Gastroesophageal sphincter (tissue), 4 donors: ENCODE measurements around the gene MPZL3. TPM values are rescaled to one million over a fixed set of nuclear protein-coding genes. Genes with fewer than 3 reads are reported as not detected.

Source experiments
- ATAC-seq: fragments of 150-250 bp; one replicate; pipeline ENCODE4 v1.9.1; 2016; ENCODE audit warnings: mild to moderate bottlenecking, moderate library complexity
- H3K27ac ChIP-seq, 4 donors: fragments of 200-600 bp; sonication (generic) in 3 of 4; 1 replicate in 3 of 4; 2 replicates in 1 of 4; pipeline ENCODE4 v1.5.1; 2016 to 2019
- H3K27me3 ChIP-seq: fragments of 200-600 bp; sonication (generic); one replicate; pipeline ENCODE4 v1.5.1; 2019
- H3K36me3 ChIP-seq, 2 donors: fragments of 200-600 bp; sonication (generic); one replicate each; pipeline ENCODE4 v1.5.1; 2019; ENCODE audit warnings: control low read depth in 1 of 2
- H3K4me1 ChIP-seq, 3 donors: fragments of 200-600 bp; sonication (generic); 1 replicate in 2 of 3; 2 replicates in 1 of 3; pipeline ENCODE4 v1.5.1; 2016 to 2019; ENCODE audit warnings: control low read depth in 2 of 3
- H3K4me3 ChIP-seq, 2 donors: fragments of 200-600 bp; sonication (generic); one replicate each; pipeline ENCODE4 v1.5.1; 2019; ENCODE audit warnings: mild to moderate bottlenecking in 1 of 2, moderate library complexity in 1 of 2
- H3K9me3 ChIP-seq, 3 donors: fragments of 200-600 bp; sonication (generic); one replicate each; pipeline ENCODE4 v1.5.1; 2017 to 2019; ENCODE audit warnings: control low read depth in 2 of 3
- EP300 ChIP-seq: sonication (generic); formaldehyde crosslinking; IDR thresholded peaks from one replicate; pipeline ENCODE4 v1.6.1; 2017; ENCODE audit warnings: antibody characterized with exemption, mild to moderate bottlenecking
- POLR2A ChIP-seq, 2 donors: fragments of 450-650 bp; IDR thresholded peaks; one replicate each; pipeline ENCODE4 v1.6.1; 2017; ENCODE audit warnings: antibody characterized with exemption in 2 of 2, mild to moderate bottlenecking in 2 of 2, moderate library complexity in 1 of 2
- POLR2AphosphoS5 ChIP-seq: sonication (generic); formaldehyde crosslinking; IDR thresholded peaks from one replicate; pipeline ENCODE4 v1.6.1; 2017; ENCODE audit warnings: antibody characterized with exemption
- WGBS, 2 donors: methylation state at CpG; one replicate each; pipeline ENCODE4 v1.1.5; 2018; ENCODE audit warnings: low coverage in 1 of 2; 5-methylcytosine and 5-hydroxymethylcytosine counted together
- total RNA-seq, 4 donors: library from RNA; depleted of rRNA; stranded (reverse); fragments of >200 nt; gene quantifications; one replicate each; pipeline ENCODE4 v1.1.0, GENCODE V29; 2016
- TF ChIP-seq, protein P1 (sequence below), 4 experiments: fragments of 200-600 bp in 2 of 4; fragments of 450-650 bp in 2 of 4; sonication (generic) in 1 of 4; IDR thresholded peaks; one replicate each; pipeline ENCODE4 v1.5.1; 2017 to 2019; ENCODE audit warnings: antibody characterized with exemption in 4 of 4, mild to moderate bottlenecking in 2 of 4, moderate library complexity in 2 of 4

Gene MPZL3
- total RNA-seq, 4 donors from 2014 or later: 0.54 to 3.8 (median 0.65) TPM

DNA sequence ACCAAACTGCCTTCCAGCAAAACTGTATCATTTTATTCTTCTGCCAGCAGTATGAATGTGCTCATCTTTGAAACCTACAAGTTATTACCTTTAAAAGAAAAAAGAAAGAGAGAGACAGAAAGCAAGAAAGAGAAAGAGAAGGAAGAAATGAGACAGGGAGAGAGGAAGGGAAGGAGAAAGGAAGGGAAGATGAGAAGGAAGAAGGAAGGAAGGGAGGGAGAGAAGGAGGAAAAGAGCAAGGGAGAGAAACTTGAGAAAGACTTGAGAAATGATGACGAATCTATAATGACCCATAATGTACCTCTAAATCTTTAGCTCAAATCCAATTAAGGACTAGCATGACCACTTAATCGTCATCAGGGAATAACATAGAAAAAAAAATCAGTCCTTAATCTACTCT is 16.0 kb downstream of the MPZL3 start:
- ATAC-seq: no peak
- H3K27me3 ChIP-seq: no peaks in the 10 kb centered on the region
- peaks cover 0 to 7% of the 10 kb centered on the region in 2 donors for H3K36me3 ChIP-seq
- 67% methylated on average over 1 to 2 of the region's 2 CpGs for WGBS, 2 donors
- H3K9me3 ChIP-seq: no peaks in the 10 kb centered on the region
- H3K27ac ChIP-seq: no peak overlapping the region
- no peak overlapping the region for H3K4me3 ChIP-seq
- TF ChIP-seq POLR2A (IDR thresholded peaks at IDR 0.05): no peak
- TF ChIP-seq, protein P1, sequence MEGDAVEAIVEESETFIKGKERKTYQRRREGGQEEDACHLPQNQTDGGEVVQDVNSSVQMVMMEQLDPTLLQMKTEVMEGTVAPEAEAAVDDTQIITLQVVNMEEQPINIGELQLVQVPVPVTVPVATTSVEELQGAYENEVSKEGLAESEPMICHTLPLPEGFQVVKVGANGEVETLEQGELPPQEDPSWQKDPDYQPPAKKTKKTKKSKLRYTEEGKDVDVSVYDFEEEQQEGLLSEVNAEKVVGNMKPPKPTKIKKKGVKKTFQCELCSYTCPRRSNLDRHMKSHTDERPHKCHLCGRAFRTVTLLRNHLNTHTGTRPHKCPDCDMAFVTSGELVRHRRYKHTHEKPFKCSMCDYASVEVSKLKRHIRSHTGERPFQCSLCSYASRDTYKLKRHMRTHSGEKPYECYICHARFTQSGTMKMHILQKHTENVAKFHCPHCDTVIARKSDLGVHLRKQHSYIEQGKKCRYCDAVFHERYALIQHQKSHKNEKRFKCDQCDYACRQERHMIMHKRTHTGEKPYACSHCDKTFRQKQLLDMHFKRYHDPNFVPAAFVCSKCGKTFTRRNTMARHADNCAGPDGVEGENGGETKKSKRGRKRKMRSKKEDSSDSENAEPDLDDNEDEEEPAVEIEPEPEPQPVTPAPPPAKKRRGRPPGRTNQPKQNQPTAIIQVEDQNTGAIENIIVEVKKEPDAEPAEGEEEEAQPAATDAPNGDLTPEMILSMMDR (IDR thresholded peaks at IDR 0.05): no peak
- TF ChIP-seq EP300: no peak
- TF ChIP-seq POLR2AphosphoS5: no peak
- peaks cover 0 to 4% (median 0%) of the 10 kb centered on the region in 3 donors for H3K4me1 ChIP-seq

DNA sequence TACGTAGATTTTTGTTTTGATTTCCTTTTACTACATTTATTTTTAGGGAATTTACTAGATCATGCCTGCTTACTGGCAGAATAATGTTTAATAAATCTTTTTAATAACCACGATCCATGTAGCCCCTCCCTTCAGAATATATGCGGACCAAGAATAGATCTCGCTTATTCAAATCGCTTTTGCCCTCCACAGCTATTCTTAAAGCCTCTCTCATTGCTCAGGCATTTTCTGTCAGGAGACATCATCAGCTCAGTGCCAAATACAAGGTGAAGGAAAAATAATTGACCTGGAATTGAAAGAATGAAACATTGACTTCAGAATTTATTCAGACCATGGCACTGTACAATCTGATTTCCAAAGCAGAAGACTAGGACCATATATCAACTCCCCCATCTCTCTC is 17.3 kb downstream of the MPZL3 start:
- Histone ChIP-seq H3K9me3 (no peaks in the 10 kb centered on the region), H3K4me1 (no peaks in the 10 kb centered on the region), H3K36me3 (peaks cover 0 to 7% of the 10 kb centered on the region in 2 donors), H3K4me3 (no peak overlapping the region), H3K27me3 (no peaks in the 10 kb centered on the region), H3K27ac (no peak overlapping the region)
- TF ChIP-seq POLR2AphosphoS5: no peak
- no peak for TF ChIP-seq POLR2A (IDR thresholded peaks at IDR 0.05)
- TF ChIP-seq, protein P1 (IDR thresholded peaks at IDR 0.05): no peak
- TF ChIP-seq EP300: no peak
- ATAC-seq: no peak
- WGBS, 2 donors: 84 to 92% methylated on average over 5 of the region's 5 CpGs

DNA sequence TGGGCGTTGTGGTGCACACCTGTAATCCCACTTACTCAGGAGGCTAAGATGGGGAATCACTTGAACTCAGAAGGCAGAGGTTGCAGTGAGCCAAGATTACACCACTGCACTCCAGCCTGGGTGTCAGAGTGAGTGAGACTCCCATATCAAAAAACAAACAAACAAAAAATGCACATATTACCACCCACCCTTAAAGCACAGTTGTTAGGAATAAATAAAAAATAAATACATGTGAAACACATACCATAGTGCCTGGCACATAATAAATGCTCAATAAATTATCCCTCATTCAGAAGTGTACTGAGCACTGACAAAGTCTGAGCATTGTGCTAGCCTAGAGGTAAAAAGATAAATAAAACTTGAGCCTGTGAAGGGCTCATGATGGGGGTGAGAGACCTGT is 18.3 kb downstream of the MPZL3 start:
- H3K4me1 ChIP-seq: no peaks in the 10 kb centered on the region
- no peak for ATAC-seq
- no peaks in the 10 kb centered on the region for H3K9me3 ChIP-seq
- no CpG with 5 or more reads among the region's 1 CpG for WGBS, 2 donors
- H3K4me3 ChIP-seq: no peak overlapping the region
- no peak overlapping the region for H3K27ac ChIP-seq
- peaks cover 0 to 7% of the 10 kb centered on the region in 2 donors for H3K36me3 ChIP-seq
- no peaks in the 10 kb centered on the region for H3K27me3 ChIP-seq
- TF ChIP-seq, protein P1 (IDR thresholded peaks at IDR 0.05): no peak

DNA sequence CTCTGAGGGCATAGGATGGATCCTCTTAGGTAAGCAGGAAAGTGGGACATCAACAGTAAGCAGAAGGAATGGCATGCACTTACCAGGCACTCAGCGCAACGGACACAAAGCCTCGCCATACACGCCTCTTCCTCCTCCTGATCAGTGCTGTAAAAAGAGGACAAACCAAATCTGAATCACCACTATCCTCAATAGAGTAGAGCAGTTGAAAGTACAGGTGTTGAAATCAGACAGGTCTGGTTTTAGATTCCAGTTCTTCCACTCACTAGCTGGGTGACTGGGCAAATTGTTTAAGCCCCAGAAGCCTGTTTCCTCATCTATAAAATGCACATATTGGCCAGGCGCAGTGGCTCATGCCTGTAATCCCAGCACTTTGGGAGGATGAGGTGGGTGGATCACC is 18.8 kb downstream of the MPZL3 start:
- WGBS, 2 donors: 93 to 100% methylated on average over 2 to 4 of the region's 5 CpGs
- Histone ChIP-seq H3K4me1 (no peaks in the 10 kb centered on the region), H3K27ac (no peak overlapping the region), H3K27me3 (no peaks in the 10 kb centered on the region), H3K4me3 (no peak overlapping the region), H3K36me3 (peaks cover 0 to 7% of the 10 kb centered on the region in 2 donors), H3K9me3 (no peaks in the 10 kb centered on the region)
- TF ChIP-seq, protein P1 (IDR thresholded peaks at IDR 0.05): no peak
- no peak for TF ChIP-seq POLR2AphosphoS5
- no peak for TF ChIP-seq POLR2A (IDR thresholded peaks at IDR 0.05)
- TF ChIP-seq EP300: no peak
- ATAC-seq: no peak

DNA sequence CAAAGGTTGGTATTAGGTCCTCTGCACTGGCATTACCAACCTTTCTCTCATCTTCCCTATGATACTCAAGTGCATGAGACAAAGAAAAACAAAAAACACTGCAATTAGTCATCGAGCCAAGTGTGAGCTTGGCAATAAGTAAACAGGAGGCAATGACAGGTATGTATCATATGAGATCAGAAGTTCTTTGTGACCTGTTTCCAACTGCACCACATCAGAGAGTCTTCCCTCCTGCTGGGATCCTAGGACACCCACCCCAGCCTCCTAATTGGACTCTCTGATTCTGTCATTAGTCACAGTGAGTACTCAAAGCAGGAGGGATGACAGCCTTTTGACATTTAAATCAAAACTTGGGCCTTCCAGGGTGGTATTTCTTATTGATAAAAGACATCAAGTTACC is 19.5 kb downstream of the MPZL3 start:
- Histone ChIP-seq H3K27ac (no peak overlapping the region), H3K36me3 (peaks cover 0 to 7% of the 10 kb centered on the region in 2 donors), H3K4me1 (no peaks in the 10 kb centered on the region), H3K27me3 (no peaks in the 10 kb centered on the region), H3K9me3 (no peaks in the 10 kb centered on the region), H3K4me3 (no peak overlapping the region)
- TF ChIP-seq, protein P1 (IDR thresholded peaks at IDR 0.05): no peak
- TF ChIP-seq EP300: no peak
- no peak for TF ChIP-seq POLR2AphosphoS5
- no peak for TF ChIP-seq POLR2A (IDR thresholded peaks at IDR 0.05)
- no peak for ATAC-seq
- 79% methylated on average over 1 of the region's 1 CpG; no CpG with 5 or more reads in 1 of the 2 donors for WGBS, 2 donors
